Parathyroid adenoma (tissue), 2 donors: ENCODE results near the gene LEF1.

Experiments
- H2AFZ ChIP-seq: fragments of 300-600 bp; sonication (generic); one replicate; pipeline ENCODE4 v1.7.0; 2017; ENCODE audit warnings: antibody characterized with exemption, mild to moderate bottlenecking
- H3K27ac ChIP-seq: fragments of 300-600 bp; sonication (generic); one replicate; pipeline ENCODE4 v1.7.0; 2017
- H3K27me3 ChIP-seq: fragments of 300-600 bp; sonication (generic); one replicate; pipeline ENCODE4 v1.7.0; 2017; ENCODE audit warnings: low read length; ENCODE audit not compliant: control insufficient read depth, insufficient read depth
- H3K36me3 ChIP-seq: fragments of 300-600 bp; sonication (generic); one replicate; pipeline ENCODE4 v1.7.0; 2017; ENCODE audit warnings: low read length; ENCODE audit not compliant: control insufficient read depth, insufficient read depth
- H3K4me1 ChIP-seq: fragments of 300-600 bp; sonication (generic); one replicate; pipeline ENCODE4 v1.7.0; 2017; ENCODE audit warnings: control low read depth
- H3K4me2 ChIP-seq: fragments of 300-600 bp; sonication (generic); one replicate; pipeline ENCODE4 v1.7.0; 2017; ENCODE audit warnings: low read length
- H3K4me3 ChIP-seq: fragments of 300-600 bp; sonication (generic); one replicate; pipeline ENCODE4 v1.7.0; 2017; ENCODE audit warnings: low read depth, low read length
- H3K79me2 ChIP-seq: fragments of 300-600 bp; sonication (generic); one replicate; pipeline ENCODE4 v1.7.0; 2017; ENCODE audit warnings: control low read depth
- H3K9ac ChIP-seq: fragments of 300-600 bp; sonication (generic); one replicate; pipeline ENCODE4 v1.7.0; 2017; ENCODE audit warnings: mild to moderate bottlenecking
- H3K9me3 ChIP-seq: fragments of 300-600 bp; sonication (generic); one replicate; pipeline ENCODE4 v1.7.0; 2017; ENCODE audit warnings: low read length; ENCODE audit not compliant: control insufficient read depth
- TF ChIP-seq, protein P1 (sequence below): fragments of 300-600 bp; sonication (generic); IDR thresholded peaks from one replicate; pipeline ENCODE4 v1.7.0; 2017; ENCODE audit warnings: antibody characterized with exemption, mild to moderate bottlenecking
- donor health status: primary hyperparathyroidism.

The LEF1 gene

DNA sequence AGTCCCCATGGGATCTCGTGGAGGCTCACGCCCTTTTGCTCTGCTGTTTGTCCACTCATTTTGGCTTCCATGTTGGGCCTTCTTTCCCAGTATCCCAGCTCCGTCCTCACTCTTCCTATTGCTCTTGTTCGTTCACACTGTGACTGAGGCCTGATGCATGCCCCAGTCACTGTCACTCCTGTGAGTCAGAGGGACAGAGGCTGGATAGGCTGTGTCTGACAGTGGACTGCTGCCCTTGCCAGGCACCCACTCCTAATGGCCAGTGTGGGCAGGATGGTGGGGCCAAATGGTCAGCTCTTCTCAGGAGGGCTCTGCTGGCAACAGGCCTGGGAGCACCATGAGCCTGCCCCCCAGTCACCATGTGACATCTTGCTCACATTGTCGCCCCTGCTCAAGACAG, 139.0 kb downstream of the LEF1 start:
- H3K27ac ChIP-seq = no peak overlapping the region
- H3K9ac ChIP-seq = no peak overlapping the region
- no peak overlapping the region for H3K4me2 ChIP-seq
- H3K4me1 ChIP-seq = no peaks in the 10 kb centered on the region
- H3K79me2 ChIP-seq = no peaks in the 10 kb centered on the region
- TF ChIP-seq, protein P1, sequence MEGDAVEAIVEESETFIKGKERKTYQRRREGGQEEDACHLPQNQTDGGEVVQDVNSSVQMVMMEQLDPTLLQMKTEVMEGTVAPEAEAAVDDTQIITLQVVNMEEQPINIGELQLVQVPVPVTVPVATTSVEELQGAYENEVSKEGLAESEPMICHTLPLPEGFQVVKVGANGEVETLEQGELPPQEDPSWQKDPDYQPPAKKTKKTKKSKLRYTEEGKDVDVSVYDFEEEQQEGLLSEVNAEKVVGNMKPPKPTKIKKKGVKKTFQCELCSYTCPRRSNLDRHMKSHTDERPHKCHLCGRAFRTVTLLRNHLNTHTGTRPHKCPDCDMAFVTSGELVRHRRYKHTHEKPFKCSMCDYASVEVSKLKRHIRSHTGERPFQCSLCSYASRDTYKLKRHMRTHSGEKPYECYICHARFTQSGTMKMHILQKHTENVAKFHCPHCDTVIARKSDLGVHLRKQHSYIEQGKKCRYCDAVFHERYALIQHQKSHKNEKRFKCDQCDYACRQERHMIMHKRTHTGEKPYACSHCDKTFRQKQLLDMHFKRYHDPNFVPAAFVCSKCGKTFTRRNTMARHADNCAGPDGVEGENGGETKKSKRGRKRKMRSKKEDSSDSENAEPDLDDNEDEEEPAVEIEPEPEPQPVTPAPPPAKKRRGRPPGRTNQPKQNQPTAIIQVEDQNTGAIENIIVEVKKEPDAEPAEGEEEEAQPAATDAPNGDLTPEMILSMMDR = no peak
- H3K4me3 ChIP-seq = no peak overlapping the region
- no peak overlapping the region for H2AFZ ChIP-seq
- H3K9me3 ChIP-seq = no peaks in the 10 kb centered on the region
- H3K36me3 ChIP-seq = no peaks in the 10 kb centered on the region
- H3K27me3 ChIP-seq = no peaks in the 10 kb centered on the region

DNA sequence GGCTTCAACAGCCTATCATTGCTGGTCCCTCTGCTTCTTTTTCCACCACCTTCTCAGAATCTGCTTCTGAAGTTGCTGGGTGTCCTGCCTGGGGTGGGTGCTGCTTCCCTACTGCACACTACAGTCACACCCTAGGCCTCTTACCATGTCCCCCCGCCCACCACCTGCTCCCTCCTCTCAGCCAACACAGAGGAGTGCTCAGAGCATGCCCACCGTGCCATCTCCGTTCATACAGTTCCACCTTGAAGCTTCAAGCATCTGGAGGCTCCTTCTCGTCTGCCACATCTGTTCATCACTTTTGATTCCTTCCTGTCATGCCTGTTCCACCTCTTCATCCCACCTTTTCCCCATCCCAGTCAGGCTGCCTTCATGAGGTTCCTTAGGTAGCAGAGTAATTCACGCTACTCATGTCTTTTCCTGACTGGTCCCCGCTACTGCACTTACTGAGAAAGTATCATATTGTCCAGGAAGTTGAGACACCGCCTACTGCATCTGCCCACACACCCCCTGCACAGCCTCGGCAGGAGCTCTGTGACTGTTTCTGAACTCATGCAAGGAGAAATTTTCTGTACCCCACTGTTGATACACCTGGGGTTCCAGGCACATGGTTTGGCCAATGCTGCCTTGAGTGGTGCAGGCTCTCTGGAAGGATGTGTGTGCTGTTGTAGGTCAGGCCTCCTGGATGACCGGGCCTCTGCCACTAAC, 139.6 kb downstream of the LEF1 start:
- no peak overlapping the region for H2AFZ ChIP-seq
- H3K27ac ChIP-seq = no peak overlapping the region
- no peak overlapping the region for H3K4me2 ChIP-seq
- no peaks in the 10 kb centered on the region for H3K27me3 ChIP-seq
- no peaks in the 10 kb centered on the region for H3K79me2 ChIP-seq
- H3K36me3 ChIP-seq = no peaks in the 10 kb centered on the region
- TF ChIP-seq, protein P1 = no peak
- no peak overlapping the region for H3K9ac ChIP-seq
- no peak overlapping the region for H3K4me3 ChIP-seq
- no peaks in the 10 kb centered on the region for H3K4me1 ChIP-seq
- H3K9me3 ChIP-seq = no peaks in the 10 kb centered on the region

DNA sequence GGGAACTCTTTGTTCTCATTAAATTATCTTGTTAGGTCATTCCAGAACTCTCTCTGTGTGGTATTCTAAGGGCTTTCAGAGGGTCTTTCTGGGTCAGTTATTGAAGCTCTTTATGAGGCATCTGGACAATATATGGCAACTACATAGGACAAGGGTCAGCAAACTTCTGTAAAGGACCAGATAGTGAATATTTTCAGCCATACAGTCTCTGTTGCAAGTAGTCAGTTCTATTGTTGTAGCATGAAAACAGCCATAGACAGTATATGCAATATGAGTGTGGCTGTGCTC, 143.9 kb downstream of the LEF1 start:
- TF ChIP-seq, protein P1 = no peak
- H3K4me2 ChIP-seq = no peak overlapping the region
- H3K27me3 ChIP-seq = no peaks in the 10 kb centered on the region
- H3K27ac ChIP-seq = no peak overlapping the region
- no peaks in the 10 kb centered on the region for H3K79me2 ChIP-seq
- no peak overlapping the region for H3K4me3 ChIP-seq
- H3K36me3 ChIP-seq = no peaks in the 10 kb centered on the region
- no peak overlapping the region for H2AFZ ChIP-seq
- H3K9me3 ChIP-seq = no peaks in the 10 kb centered on the region
- H3K9ac ChIP-seq = no peak overlapping the region
- no peaks in the 10 kb centered on the region for H3K4me1 ChIP-seq

DNA sequence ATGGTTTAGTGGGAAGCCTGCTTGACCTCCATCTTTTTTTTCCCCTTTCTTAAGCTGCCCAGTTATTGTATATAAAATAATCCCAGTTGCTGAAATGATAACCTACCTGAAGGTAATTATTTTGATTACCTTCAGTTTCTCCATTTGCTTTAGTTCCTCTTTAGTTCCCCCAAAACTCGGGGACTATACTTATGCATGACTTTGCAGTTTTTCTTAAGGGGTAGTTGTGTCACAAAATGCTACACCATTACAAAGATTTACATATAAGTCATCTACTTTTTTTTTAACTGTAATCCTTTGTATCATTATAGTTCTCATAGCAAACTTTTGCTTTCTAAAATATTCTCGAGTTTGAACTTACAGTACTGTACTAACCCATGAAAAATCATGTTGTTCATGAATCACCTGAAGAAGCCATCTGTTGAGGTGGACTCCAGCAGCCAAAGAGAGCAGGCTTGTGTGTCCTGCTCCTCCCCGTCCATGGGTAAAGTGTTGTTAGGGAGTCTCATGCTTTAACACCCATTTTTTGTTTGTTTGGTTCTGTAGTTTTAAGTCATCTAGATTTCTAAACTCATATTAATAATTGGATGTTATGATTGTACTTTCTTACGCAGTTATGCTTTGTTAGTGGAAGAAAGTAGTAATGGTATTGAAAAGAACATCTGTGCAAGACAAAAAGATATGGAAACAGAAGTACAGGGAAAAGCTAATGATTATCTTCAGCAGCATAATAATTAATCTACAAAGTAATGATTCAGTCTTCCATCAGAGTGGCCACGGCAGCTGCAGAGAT, 144.5 kb downstream of the LEF1 start:
- H3K27me3 ChIP-seq = no peaks in the 10 kb centered on the region
- H3K9ac ChIP-seq = no peak overlapping the region
- no peaks in the 10 kb centered on the region for H3K4me1 ChIP-seq
- H3K36me3 ChIP-seq = no peaks in the 10 kb centered on the region
- no peak overlapping the region for H3K4me2 ChIP-seq
- no peak overlapping the region for H2AFZ ChIP-seq
- no peak overlapping the region for H3K27ac ChIP-seq
- TF ChIP-seq, protein P1 = no peak
- no peak overlapping the region for H3K4me3 ChIP-seq
- no peaks in the 10 kb centered on the region for H3K79me2 ChIP-seq
- H3K9me3 ChIP-seq = no peaks in the 10 kb centered on the region

DNA sequence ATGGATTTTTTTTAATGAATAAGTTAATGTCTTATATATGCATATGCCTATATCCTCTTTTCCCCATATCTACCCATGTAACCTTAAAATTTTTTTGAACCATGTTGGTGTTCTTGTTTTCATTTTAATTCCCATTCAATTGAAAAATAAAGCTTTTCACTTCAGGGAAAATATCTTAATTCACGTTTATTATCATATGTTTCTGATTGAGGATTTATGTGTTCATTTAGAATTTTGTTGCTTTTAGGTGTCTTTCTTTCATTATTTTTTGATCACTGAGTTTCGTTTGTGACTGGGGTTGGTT, 149.9 kb downstream of the LEF1 start:
- TF ChIP-seq, protein P1 = no peak
- H3K36me3 ChIP-seq = no peaks in the 10 kb centered on the region
- H3K4me2 ChIP-seq = no peak overlapping the region
- no peak overlapping the region for H3K4me3 ChIP-seq
- no peak overlapping the region for H3K27ac ChIP-seq
- H3K79me2 ChIP-seq = no peaks in the 10 kb centered on the region
- H3K9me3 ChIP-seq = no peaks in the 10 kb centered on the region
- no peaks in the 10 kb centered on the region for H3K27me3 ChIP-seq
- no peaks in the 10 kb centered on the region for H3K4me1 ChIP-seq
- no peak overlapping the region for H3K9ac ChIP-seq
- H2AFZ ChIP-seq = no peak overlapping the region
